GM12865 (cell line): ENCODE data around the gene LRFN2.

Experiments
- DNase-seq: peaks from one replicate; pipeline ENCODE4 v3.0.0; 2010; ENCODE audit warnings: low read depth
- H3K4me3 ChIP-seq: 2 replicates; pipeline ENCODE4 v1.5.1; 2011; ENCODE audit warnings: mild to moderate bottlenecking, low read depth, low read length, control low read depth
- TF ChIP-seq, protein P1 (sequence below): IDR thresholded peaks from 2 replicates; pipeline ENCODE4 v1.5.1; 2011; ENCODE audit warnings: low read length, control low read depth, low read depth, inconsistent platforms; ENCODE audit not compliant: insufficient read depth; ENCODE audit errors: missing control alignments

The LRFN2 gene

DNA sequence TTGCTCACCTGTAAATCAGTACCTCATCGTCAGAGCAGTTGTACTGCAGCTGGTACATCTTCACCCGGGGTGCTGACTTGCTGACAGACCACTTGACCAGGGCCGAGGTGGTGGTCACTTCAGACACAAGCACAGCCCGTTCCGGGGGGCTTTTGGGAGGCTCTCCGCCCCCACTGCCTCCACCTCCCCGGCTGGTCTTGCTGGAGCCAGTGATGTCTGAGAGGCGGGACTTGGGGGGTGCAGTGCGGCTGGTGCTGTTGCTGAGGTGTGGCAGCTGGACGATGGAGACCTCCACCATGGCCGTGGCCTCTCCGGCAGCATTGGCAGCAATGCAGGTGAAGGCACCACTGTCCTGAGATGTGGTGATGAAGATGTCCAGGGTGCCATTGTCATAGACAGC lies 155.5 kb downstream of the LRFN2 start:
- TF ChIP-seq, protein P1, sequence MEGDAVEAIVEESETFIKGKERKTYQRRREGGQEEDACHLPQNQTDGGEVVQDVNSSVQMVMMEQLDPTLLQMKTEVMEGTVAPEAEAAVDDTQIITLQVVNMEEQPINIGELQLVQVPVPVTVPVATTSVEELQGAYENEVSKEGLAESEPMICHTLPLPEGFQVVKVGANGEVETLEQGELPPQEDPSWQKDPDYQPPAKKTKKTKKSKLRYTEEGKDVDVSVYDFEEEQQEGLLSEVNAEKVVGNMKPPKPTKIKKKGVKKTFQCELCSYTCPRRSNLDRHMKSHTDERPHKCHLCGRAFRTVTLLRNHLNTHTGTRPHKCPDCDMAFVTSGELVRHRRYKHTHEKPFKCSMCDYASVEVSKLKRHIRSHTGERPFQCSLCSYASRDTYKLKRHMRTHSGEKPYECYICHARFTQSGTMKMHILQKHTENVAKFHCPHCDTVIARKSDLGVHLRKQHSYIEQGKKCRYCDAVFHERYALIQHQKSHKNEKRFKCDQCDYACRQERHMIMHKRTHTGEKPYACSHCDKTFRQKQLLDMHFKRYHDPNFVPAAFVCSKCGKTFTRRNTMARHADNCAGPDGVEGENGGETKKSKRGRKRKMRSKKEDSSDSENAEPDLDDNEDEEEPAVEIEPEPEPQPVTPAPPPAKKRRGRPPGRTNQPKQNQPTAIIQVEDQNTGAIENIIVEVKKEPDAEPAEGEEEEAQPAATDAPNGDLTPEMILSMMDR, result no peak
- H3K4me3 ChIP-seq, result no peak overlapping the region
- no peak for DNase-seq

DNA sequence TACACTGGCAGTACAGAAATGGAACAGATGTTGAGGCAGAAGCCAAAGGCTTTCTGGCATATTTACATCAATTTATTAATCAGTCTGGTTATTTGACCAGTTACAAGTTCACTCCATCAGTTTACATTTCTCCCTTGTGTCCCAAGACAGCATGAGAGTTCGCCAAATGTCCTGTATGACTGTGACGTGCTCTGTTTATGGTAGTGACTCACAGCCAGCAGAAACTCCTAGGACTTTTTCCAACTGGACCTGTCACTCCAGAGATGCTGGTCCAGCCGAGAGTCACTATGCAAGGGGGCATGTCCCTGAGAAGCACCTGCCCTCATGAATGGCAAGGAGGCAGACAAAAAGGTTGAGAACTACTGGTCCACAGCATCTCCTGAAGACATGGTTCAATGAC lies 160.0 kb downstream of the LRFN2 start:
- H3K4me3 ChIP-seq, result no peak overlapping the region
- TF ChIP-seq, protein P1, result no peak
- no peak for DNase-seq

DNA sequence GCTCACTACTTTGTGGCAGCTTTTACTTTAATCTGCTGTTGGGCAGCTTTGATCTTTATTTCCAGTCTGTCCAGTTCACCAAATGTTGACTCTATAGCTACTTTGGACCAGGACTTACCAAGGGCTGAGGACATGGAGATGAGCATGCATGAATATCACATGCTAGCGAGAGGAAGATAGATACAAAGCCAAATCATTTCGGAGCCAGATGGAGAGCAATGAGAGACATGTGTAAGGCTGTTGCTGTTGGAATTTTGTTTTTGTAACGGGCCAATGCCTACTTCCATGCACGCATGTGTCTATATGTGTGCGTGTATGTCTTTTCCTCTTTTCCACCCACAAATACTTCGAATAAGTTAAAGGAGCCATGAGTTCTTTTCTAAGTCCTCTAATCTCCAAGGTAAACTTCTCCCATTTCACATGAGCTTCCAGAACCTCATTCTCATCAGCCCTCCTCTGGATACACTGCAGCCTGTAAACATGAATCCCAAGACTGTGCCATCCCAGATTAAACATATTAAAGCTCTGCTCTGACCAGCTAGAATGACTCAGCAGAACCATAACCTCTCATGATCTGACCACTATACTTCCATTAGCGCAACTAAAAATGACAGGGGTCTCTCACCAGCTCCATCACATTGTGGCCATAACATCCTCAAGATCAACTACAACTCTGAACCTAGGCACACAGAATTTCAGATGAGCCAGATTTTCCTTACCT lies 160.7 kb downstream of the LRFN2 start:
- no peak for DNase-seq
- TF ChIP-seq, protein P1, result no peak
- H3K4me3 ChIP-seq, result no peak overlapping the region

DNA sequence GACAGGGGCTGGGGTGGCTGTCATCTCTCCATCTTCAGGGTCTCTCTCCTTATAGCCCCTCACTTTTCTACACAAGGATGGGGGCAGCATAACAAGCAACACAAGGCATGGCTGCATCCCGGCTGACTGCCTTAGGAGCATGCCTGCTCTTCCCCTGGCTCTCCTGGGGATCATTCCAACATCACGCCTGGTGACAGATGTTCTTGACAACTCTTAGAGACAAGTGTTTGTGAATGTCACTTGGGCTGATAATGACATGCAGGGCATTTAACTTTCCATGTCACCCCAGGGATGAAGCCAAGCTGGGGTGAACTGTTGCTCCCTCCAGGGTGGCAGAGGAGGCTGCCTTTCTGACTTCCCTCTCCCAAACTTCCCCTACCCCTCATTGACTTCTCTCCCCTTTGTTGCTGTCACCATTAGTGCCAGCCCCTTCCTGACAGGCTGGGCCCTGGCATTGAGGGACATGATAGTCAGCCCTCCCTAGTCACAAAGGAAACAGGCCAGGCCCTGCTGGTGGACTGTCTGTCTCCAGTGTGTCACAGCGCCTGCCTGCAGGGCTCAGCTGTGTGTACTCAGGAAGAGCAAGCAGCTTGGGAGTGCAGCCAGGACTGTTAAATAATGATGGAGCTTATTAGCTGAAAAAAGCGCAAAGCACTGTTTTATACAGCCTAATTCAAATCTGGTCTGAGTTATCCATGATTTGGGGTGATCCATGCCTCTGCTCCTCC lies 161.8 kb downstream of the LRFN2 start:
- H3K4me3 ChIP-seq, result no peak overlapping the region
- TF ChIP-seq, protein P1, result no peak
- DNase-seq, result no peak

DNA sequence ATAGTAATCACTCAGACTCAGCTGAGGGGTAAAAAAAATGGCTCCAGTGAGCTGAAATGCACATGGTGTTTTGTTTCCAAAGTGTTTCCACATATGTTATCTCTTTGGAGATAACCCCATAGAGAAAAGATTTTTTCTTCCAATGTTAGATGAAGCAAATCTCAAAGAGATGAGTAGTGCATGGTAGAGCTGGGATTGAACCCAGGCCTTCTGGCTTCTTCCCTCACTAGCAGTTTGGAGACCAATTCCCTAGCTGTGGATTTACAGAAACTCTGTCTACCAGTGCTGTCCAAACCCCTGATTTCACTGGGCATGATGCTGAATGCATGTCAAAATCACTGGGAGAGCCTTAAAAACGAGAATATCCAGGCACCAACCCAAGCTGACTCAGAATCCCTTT lies 165.1 kb downstream of the LRFN2 start:
- TF ChIP-seq, protein P1, result no peak
- DNase-seq, result no peak
- H3K4me3 ChIP-seq, result no peak overlapping the region

DNA sequence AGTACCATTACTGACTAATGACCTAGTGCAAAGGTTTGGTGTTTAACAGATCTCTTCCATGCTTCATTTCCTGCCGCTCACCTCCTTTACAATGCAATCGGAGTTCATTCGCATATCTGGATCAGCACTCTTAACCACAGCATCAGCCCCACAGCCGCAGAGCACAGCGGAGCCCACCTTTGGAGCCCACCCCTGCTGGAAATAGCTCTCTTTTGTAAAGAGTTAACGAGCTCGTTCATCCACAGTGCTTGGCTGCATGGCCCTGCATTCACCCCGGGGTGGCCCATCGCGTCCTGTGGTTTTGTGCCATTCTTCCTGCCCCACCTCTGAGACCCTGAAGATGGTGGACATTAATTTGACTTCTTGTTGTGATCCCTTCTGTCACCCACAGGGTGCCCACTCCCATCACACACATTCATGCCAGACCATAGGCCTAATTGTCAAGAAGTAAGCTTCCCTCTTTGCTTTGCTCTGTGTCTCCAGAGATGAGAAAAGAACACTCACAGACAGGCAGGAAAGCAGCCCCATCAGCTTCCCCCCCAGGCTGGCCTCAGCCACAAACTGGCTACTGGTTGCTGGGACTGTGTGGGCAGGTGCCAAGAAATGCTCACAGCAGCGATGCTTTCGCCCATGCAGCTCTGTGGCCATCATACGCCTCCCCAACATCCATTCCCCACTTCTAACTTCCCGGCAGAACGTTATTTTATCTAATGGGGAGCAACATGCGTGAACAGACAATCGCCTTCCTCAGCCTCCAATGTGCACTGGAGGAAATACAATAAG lies 167.0 kb downstream of the LRFN2 start:
- no peak overlapping the region for H3K4me3 ChIP-seq
- TF ChIP-seq, protein P1, result no peak
- DNase-seq, result no peak
